GM21381 (cell line): Measurements from ENCODE around the gene MPZ.

Source experiments
- ATAC-seq: cut with Tn5 transposase; IDR thresholded peaks from one replicate; pipeline ENCODE4 v1.9.1; 2021; ENCODE audit warnings: mild to moderate bottlenecking, moderate library complexity; ENCODE audit not compliant: unreplicated experiment

MPZ gene

GRCh38 chr1:161304927-161305866 lies 4.6 kb downstream of the MPZ start:
- ATAC-seq = no peak

GRCh38 chr1:161300478-161300877 lies 9.3 kb downstream of the MPZ start:
- ATAC-seq = no peak

GRCh38 chr1:161299347-161299746 lies 10.4 kb downstream of the MPZ start:
- ATAC-seq = no peak

DNA sequence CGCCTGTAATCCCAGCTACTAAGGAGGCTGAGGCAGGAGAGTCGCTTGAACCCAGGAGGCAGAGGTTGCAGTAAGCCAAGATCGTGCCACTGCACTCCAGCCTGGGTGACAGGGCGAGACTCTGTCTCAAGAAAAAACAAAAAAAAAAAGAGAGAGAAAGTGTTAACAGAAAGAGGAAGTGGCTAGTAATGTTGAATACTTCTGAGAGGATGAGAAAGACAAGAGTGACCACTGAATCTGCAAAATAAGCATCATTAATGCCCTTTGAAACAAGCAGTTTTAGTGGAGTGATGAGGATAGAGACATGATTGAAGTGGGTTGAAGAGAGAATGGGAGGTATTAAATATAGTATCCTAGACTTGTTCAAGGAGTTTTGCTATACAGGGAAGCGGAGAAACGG lies 11.7 kb downstream of the MPZ start:
- no peak for ATAC-seq

DNA sequence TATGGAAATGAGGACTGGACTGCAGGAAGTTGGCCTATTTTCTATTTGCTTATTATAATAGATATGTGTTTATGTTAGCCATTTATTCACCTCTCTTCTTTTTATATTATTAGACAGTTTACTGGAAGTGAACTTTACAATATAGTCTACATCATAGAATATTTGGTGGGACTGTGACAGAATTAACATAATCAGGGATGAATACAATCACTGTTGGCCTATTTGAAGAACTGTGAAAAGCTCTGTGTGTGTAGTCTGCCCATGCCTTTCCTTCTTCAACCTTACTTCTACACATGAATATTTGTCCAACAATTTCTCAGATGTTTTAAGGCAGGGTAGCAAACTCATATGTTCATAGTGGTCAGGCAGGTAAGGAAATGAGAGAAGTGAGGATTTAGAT lies 12.4 kb downstream of the MPZ start:
- ATAC-seq = no peak

DNA sequence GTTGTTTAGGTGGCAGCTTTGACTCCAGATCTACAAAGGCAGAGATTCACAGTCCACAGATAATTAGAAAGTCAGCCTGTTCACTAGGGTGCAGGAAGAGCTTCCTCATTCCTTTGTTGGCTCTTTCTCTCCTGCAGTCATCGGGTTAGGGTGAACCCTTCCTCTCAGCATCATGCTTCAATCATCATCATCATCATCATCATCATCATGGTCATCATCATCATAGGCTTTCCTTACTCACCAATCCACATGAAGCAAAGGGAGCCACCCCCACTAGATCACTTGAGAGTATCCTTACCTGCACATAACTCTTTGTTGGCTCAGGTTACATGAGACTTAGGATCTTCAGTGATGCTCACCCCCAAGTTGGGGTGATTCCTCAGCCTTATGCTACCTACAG lies 19.0 kb downstream of the MPZ start:
- ATAC-seq = no peak

- no peak for ATAC-seq
Observed at GRCh38 chr1:161287482-161288054, 22.2 kb downstream of the MPZ start.

DNA sequence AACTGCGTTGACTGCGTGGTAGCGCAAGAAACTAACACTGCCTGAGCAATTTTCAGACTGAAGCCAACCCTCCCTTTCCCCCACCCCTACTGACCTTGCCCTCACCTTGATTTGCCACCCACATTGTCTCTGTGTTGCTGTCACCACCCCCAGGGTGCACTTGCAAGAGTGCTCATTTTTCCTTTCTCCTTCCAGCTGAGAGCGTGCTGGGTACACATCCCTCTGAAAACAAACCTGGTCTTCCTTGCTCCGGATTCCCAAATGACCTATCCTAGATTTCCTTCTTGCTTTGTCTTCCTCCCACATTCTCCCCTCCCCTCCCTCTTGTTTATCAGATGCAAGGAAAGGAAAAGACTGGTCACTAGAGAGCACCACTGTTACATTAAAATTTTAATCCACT lies 24.2 kb downstream of the MPZ start:
- no peak for ATAC-seq

DNA sequence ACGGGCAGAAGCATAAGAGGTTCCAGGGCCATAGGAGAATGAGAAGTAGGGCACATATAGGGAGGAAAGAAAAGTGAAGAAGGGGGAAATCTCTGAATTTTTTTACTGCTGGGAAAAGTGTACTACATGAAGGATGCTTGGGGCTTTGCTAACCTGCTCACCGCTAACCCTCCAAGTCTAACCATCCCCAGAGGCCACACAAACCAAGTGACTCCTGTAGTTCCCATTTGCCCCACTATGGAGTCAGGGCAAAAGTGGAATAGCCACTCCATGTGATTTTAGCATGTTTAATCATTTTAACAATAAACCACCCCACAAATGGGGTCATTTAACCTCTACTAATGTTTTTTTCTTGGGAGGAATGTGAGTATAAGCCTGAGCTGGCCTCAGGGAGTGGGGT lies 24.7 kb downstream of the MPZ start:
- no peak for ATAC-seq

DNA sequence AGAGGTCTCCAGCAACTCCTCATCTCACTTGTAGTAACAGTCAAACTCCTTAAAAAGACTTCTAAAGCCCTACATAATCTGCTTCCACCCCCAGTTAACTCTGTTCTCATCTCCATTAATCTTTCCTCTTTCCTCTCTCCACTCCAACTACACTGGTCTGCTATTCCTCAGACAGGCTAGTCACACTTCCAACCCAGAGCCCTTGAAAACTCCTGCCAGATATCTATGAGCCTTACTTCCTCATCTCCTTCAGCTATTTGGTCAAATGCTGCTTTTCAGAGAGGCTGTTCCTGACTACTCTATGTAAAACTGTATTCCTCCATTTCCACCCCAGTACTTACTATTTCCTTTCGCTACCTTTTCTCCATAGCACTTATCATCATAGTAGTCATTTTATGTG lies 26.8 kb downstream of the MPZ start:
- ATAC-seq = no peak

- no peak for ATAC-seq
Observed at GRCh38 chr1:161274874-161275273, 34.9 kb downstream of the MPZ start.

- no peak for ATAC-seq
Observed at GRCh38 chr1:161273402-161273801, 36.4 kb downstream of the MPZ start.

- ATAC-seq = no peak
Observed at GRCh38 chr1:161267321-161267720, 42.4 kb downstream of the MPZ start.

DNA sequence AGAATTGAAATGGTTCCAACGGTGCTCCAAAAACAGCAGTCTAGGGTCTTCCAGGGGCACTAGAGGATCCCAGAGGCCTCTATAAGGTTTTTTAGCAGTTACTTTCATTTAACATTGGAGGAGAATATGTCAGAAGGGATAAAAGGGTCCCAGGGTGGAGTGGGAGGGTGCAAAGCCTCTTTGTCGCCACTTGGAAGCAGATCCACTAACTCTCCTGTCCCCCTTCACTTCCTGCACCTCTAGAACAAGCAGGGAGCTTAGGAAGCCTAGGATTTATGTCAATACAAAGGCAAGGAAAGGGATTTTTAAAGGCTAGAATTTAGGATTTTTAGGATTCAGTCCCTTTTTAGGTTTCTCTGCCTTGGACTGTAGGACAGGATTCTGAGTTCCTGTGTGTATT lies 42.9 kb downstream of the MPZ start:
- ATAC-seq = no peak

DNA sequence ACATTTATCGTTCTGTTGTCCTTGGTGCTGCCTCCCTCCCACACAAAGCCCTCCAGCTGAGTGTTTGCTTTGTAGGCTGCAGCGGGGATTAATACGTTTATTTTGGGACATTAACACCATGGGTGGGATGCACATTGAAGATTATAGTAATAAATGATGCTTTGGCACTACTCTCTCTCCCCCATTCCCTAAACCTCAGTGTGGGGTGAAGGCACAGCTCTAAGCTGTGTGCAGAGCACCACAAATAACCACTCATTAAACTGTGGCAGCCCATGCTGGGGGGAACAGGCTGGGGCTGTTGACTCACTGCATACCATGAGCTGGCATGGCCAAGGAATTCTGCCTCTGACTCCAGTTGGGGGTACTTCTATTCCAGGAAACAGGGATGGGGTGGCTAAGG lies 43.6 kb downstream of the MPZ start:
- no peak for ATAC-seq

DNA sequence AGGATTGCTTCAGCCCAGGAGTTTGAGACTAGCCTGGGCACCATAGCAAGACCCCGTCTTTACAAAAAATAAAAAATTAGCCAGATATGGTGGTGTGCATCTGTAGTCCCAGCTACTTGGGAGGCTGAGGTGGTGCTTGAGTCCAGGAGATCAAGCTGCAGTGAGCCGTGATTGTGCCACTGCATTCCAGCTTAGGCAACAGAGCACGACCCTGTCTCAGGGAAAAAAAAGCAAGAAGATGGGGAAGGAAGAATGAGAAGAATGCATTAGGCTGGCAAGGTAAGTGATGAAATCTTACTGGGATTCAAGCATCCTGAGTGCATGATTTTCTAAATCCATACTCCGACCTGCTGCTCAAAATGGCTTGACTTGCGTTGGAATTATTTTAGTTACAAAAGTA lies 44.5 kb downstream of the MPZ start:
- no peak for ATAC-seq

GRCh38 chr1:161261261-161262235 lies 48.2 kb downstream of the MPZ start:
- ATAC-seq = no peak

DNA sequence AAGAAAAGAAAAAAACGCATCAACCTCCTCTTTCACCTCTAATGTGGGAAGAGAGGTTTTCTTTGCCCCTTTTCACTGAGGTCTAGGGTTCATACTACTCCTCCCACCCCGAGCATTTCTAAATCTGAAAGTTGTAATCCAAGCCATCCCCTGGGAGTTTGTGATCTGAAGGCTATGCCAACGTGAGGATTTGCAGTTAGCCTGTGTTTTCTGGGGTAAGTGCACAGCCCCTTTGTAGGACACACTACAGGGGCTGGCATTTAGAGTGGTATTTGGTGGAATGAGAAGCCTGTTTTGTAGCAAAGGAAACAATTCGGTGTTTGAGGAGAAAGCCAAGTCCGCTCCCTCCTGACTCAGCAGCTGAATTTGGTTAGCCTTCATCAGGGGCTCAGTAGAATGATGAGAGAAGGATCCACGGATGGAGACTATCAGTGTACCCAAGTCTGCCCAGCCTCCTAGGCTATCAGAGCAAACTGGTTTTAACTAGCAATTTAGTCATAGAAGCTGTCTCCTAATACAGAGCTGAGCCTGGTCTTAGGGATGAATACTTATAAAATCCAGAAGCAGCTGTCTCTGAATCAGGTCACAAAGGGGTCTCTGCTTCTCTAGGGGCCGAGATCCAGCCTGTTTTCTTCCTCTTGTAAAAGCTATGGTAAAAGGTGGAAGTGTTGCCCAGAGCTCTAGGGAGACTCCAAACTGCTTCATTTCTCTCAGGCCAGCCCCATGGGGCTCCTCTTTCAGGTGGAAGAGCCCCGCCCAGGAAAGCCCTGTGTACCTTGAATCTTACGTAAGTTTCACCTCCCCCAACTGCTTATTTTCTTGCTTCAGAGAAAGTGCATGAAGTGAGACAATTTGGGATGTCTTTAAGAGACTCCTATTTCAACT lies 49.1 kb downstream of the MPZ start:
- ATAC-seq = no peak

- ATAC-seq = no peak
Observed at GRCh38 chr1:161259765-161260164, 50.0 kb downstream of the MPZ start.

- no peak for ATAC-seq
Observed at GRCh38 chr1:161259345-161259702, 50.4 kb downstream of the MPZ start.
